Sigmoid colon (tissue), 7 donors: Measurements from ENCODE around the gene HAT1. TPM values are rescaled to one million over a fixed set of nuclear protein-coding genes. Genes with fewer than 3 reads are reported as not detected.
A peak's percentile ranks its signal among the peaks of the same experiment; 100 is the strongest.

ENCODE experiments used
- DNase-seq: peaks from one replicate; pipeline ENCODE4 v3.0.0-alpha.2; 2019
- H3K27ac ChIP-seq, 4 donors: fragments of 200-600 bp; sonication (generic); one replicate each; pipeline ENCODE4 v1.5.1; 2016 to 2019; ENCODE audit warnings: mild to moderate bottlenecking in 1 of 4
- H3K27me3 ChIP-seq, 3 donors: fragments of 200-600 bp; sonication (generic); one replicate each; pipeline ENCODE4 v1.5.1; 2019; ENCODE audit warnings: mild to moderate bottlenecking in 1 of 3
- H3K36me3 ChIP-seq, 4 donors: fragments of 200-600 bp; sonication (generic); one replicate each; pipeline ENCODE4 v1.5.1; 2016 to 2019
- H3K4me1 ChIP-seq, 4 donors: fragments of 200-600 bp; sonication (generic); one replicate each; pipeline ENCODE4 v1.5.1; 2017 to 2019
- H3K4me3 ChIP-seq, 4 donors: fragments of 200-600 bp; sonication (generic); one replicate each; pipeline ENCODE4 v1.5.1; 2017 to 2019; ENCODE audit warnings: mild to moderate bottlenecking in 2 of 4, moderate library complexity in 1 of 4
- H3K9me3 ChIP-seq, 4 donors: fragments of 200-600 bp in 3 of 4; sonication (generic) in 3 of 4; one replicate each; pipeline versions ENCODE4 v1.5.1 to v1.6.1; 2013 to 2019
- EP300 ChIP-seq, 4 donors: sonication (generic); formaldehyde crosslinking; IDR thresholded peaks; one replicate each; pipeline ENCODE4 v1.6.1; 2017; ENCODE audit warnings: antibody characterized with exemption in 4 of 4
- POLR2A ChIP-seq, 2 donors: fragments of 450-650 bp; IDR thresholded peaks; one replicate each; pipeline ENCODE4 v1.6.1; 2016; ENCODE audit warnings: antibody characterized with exemption in 2 of 2, mild to moderate bottlenecking in 2 of 2, moderate library complexity in 2 of 2
- POLR2AphosphoS5 ChIP-seq, 4 donors: sonication (generic); formaldehyde crosslinking; IDR thresholded peaks; one replicate each; pipeline ENCODE4 v1.6.1; 2017; ENCODE audit warnings: antibody characterized with exemption in 4 of 4
- WGBS, 2 donors: extraction: QIAGEN DNeasy Blood & Tissue Kit; methylation state at CpG; one replicate each; pipeline ENCODE4 v1.1.7; 2013; 5-methylcytosine and 5-hydroxymethylcytosine counted together
- intact Hi-C: fragments of 100-400 bp; cut with DNase I; formaldehyde crosslinking; loops from one replicate; pipeline ENCODE4 v1.15.1; 2023
- polyA plus RNA-seq, 3 donors: library from polyadenylated mRNA; stranded (reverse); fragments of 200-250 nt; gene quantifications; one replicate each; pipeline ENCODE4 v1.2.3, GENCODE V29; 2013
- total RNA-seq, 4 donors: library from RNA; depleted of rRNA; stranded (reverse); fragments of >200 nt; gene quantifications; one replicate each; pipeline ENCODE4 v1.1.0, GENCODE V29; 2016
- TF ChIP-seq, protein P1 (sequence below), 4 experiments: fragments of 450-650 bp in 3 of 4; fragments of 200-600 bp in 1 of 4; IDR thresholded peaks; one replicate each; pipeline ENCODE4 v1.5.1; 2016 to 2019; ENCODE audit warnings: antibody characterized with exemption in 4 of 4, mild to moderate bottlenecking in 3 of 4, moderate library complexity in 2 of 4
- donor health status: healthy with polysubstance abuse.
- donor health status: Bipolar disorder and iron deficiency.
- donor health status: healthy.

Gene HAT1
- total and polyA plus RNA-seq, 7 donors = 25.5 to 41.0 (median 34.0) TPM

- H3K4me1 ChIP-seq = no peaks in the 10 kb centered on the region
- no peaks in the 10 kb centered on the region for H3K27me3 ChIP-seq
- no peak overlapping the region for H3K27ac ChIP-seq
- no peaks in the 10 kb centered on the region for H3K9me3 ChIP-seq
- intact Hi-C loops = no loop called here
- H3K36me3 ChIP-seq = no peaks in the 10 kb centered on the region
- no peak for DNase-seq
- H3K4me3 ChIP-seq = no peak overlapping the region
- TF ChIP-seq, protein P1, sequence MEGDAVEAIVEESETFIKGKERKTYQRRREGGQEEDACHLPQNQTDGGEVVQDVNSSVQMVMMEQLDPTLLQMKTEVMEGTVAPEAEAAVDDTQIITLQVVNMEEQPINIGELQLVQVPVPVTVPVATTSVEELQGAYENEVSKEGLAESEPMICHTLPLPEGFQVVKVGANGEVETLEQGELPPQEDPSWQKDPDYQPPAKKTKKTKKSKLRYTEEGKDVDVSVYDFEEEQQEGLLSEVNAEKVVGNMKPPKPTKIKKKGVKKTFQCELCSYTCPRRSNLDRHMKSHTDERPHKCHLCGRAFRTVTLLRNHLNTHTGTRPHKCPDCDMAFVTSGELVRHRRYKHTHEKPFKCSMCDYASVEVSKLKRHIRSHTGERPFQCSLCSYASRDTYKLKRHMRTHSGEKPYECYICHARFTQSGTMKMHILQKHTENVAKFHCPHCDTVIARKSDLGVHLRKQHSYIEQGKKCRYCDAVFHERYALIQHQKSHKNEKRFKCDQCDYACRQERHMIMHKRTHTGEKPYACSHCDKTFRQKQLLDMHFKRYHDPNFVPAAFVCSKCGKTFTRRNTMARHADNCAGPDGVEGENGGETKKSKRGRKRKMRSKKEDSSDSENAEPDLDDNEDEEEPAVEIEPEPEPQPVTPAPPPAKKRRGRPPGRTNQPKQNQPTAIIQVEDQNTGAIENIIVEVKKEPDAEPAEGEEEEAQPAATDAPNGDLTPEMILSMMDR (IDR thresholded peaks at IDR 0.05) = no peak
- TF ChIP-seq POLR2A (IDR thresholded peaks at IDR 0.05) = no peak
- TF ChIP-seq EP300 (IDR thresholded peaks at IDR 0.05) = no peak
- TF ChIP-seq POLR2AphosphoS5 (IDR thresholded peaks at IDR 0.05) = no peak
- WGBS, 2 donors = 29 to 48% methylated on average over 1 of the region's 1 CpG
Measured at GRCh38 chr2:171910494-171910893, 11.8 kb upstream of the HAT1 start.

DNA sequence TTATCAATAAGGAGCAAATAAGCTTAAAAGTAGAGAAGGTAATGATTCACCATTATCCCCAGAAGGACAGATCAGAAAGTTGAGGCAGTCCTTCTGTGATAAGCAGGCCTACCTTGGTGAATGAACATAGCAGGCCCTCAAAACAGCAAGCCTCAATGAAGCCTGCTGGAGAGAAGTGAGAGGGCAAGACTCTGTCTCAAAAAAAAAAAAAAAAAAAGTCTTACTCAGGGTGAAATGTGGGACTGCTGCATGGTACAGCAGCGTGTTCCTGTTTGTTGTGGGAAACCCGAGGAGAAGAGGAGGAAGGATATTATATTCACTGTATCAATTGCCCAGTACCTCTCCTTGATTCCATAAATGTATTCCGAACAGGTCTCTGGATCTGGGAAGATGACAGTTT lies 8.7 kb upstream of the HAT1 start:
- no peaks in the 10 kb centered on the region for H3K9me3 ChIP-seq
- no peak for DNase-seq
- TF ChIP-seq POLR2A (IDR thresholded peaks at IDR 0.05) (no peak), POLR2AphosphoS5 (IDR thresholded peaks at IDR 0.05) (no peak)
- TF ChIP-seq, protein P1 (IDR thresholded peaks at IDR 0.05) = no peak
- WGBS, 2 donors = 85 to 87% methylated on average over 3 of the region's 3 CpGs
- intact Hi-C loops = no loop called here
- no peak overlapping the region for H3K27ac ChIP-seq
- H3K4me1 ChIP-seq = no peaks in the 10 kb centered on the region
- no peak overlapping the region for H3K4me3 ChIP-seq
- no peaks in the 10 kb centered on the region for H3K36me3 ChIP-seq
- no peaks in the 10 kb centered on the region for H3K27me3 ChIP-seq

- intact Hi-C loops = no loop called here
- H3K36me3 ChIP-seq = no peaks in the 10 kb centered on the region
- WGBS, 2 donors = 88 to 94% methylated on average over 2 of the region's 2 CpGs
Measured at GRCh38 chr2:171919453-171919852, 2.8 kb upstream of the HAT1 start.

GRCh38 chr2:171921970-171922229 lies 361 bp upstream of the HAT1 start:
- WGBS, 2 donors = 10 to 16% methylated on average over 5 of the region's 5 CpGs
- TF ChIP-seq, protein P1 (IDR thresholded peaks at IDR 0.05) = no peak
- TF ChIP-seq EP300 (IDR thresholded peaks at IDR 0.05) = no peak
- no peak for TF ChIP-seq POLR2A (IDR thresholded peaks at IDR 0.05)
- TF ChIP-seq POLR2AphosphoS5 (IDR thresholded peaks at IDR 0.05) = no peak
- peak overlapping the region; percentile 95 to 98 (median 98) for H3K27ac ChIP-seq

More at GRCh38 chr2:171919453-171919852, 2.8 kb upstream of the HAT1 start:
- Histone ChIP-seq H3K27ac (no peak overlapping the region), H3K4me1 (peaks cover 0 to 21% (median 20%) of the 10 kb centered on the region in 4 donors), H3K9me3 (no peaks in the 10 kb centered on the region), H3K4me3 (no peak overlapping the region), H3K27me3 (no peaks in the 10 kb centered on the region)
- TF ChIP-seq, protein P1 (IDR thresholded peaks at IDR 0.05) = no peak
- TF ChIP-seq EP300 (IDR thresholded peaks at IDR 0.05) (no peak), POLR2A (IDR thresholded peaks at IDR 0.05) (no peak), POLR2AphosphoS5 (IDR thresholded peaks at IDR 0.05) (no peak)
- no peak for DNase-seq

GRCh38 chr2:171923206-171923605 lies 945 bp downstream of the HAT1 start:
- H3K27ac ChIP-seq = peak overlapping the region; percentile 95 to 98 (median 98)
- H3K36me3 ChIP-seq = peaks cover 0 to 16% (median 2%) of the 10 kb centered on the region in 4 donors
- peaks cover 0 to 28% (median 22%) of the 10 kb centered on the region in 4 donors for H3K4me1 ChIP-seq
- H3K9me3 ChIP-seq = no peaks in the 10 kb centered on the region
- intact Hi-C loops = loop anchor here (2.0 to 5.0 kb wide), 3 partner anchors 28 to 174 kb away; partner anchors contain the start of genes METAP1D and SLC25A12
- peak overlapping the region; percentile 80 to 93 (median 86) for H3K4me3 ChIP-seq
- 11 to 39% methylated on average over 13 of the region's 13 CpGs for WGBS, 2 donors
- TF ChIP-seq, protein P1 (IDR thresholded peaks at IDR 0.05) = no peak
- TF ChIP-seq EP300 (IDR thresholded peaks at IDR 0.05) = no peak
- no peak for TF ChIP-seq POLR2AphosphoS5 (IDR thresholded peaks at IDR 0.05)
- TF ChIP-seq POLR2A (IDR thresholded peaks at IDR 0.05) = no peak
- no peak for DNase-seq
- H3K27me3 ChIP-seq = no peaks in the 10 kb centered on the region

More at GRCh38 chr2:171921970-171922229, 361 bp upstream of the HAT1 start:
- H3K4me1 ChIP-seq = peaks cover 0 to 28% (median 22%) of the 10 kb centered on the region in 4 donors
- H3K27me3 ChIP-seq = no peaks in the 10 kb centered on the region
- peak overlapping the region; percentile 80 to 93 (median 86) for H3K4me3 ChIP-seq
- H3K9me3 ChIP-seq = no peaks in the 10 kb centered on the region
- peaks cover 0 to 13% (median 2%) of the 10 kb centered on the region in 4 donors for H3K36me3 ChIP-seq
- intact Hi-C loops = loop anchor here (2.0 to 5.0 kb wide), 3 partner anchors 27 to 175 kb away; partner anchors contain the start of genes METAP1D and SLC25A12
- no peak for DNase-seq
